GM06990 (cell line): ENCODE measurements around the gene GCLC.

Source experiments
- DNase-seq: peaks from one replicate; pipeline ENCODE4 v3.0.0-alpha.2; 2011; ENCODE audit not compliant: insufficient read length; ENCODE audit errors: extremely low read depth
- H3K27me3 ChIP-seq: replicated peaks from 2 replicates; pipeline ENCODE4 v1.6.0; 2011; ENCODE audit warnings: low read length; ENCODE audit not compliant: control insufficient read depth, insufficient read depth
- H3K36me3 ChIP-seq: 2 replicates; pipeline ENCODE4 v1.5.1; 2011; ENCODE audit warnings: low read length; ENCODE audit not compliant: control insufficient read depth, insufficient read depth
- H3K4me3 ChIP-seq: replicated peaks from 2 replicates; pipeline ENCODE4 v1.5.1; 2011; ENCODE audit warnings: low read depth, mild to moderate bottlenecking, control low read depth, low read length
- CTCF ChIP-seq: IDR thresholded peaks from 2 replicates; pipeline ENCODE4 v1.5.1; 2011; ENCODE audit warnings: low read length, control low read depth, mild to moderate bottlenecking, inconsistent platforms; ENCODE audit not compliant: insufficient read depth, poor library complexity, severe bottlenecking

Gene GCLC

GRCh38 chr6:53503060-53503459 is 41.8 kb downstream of the GCLC start:
- H3K36me3 ChIP-seq: peaks cover 4% of the 10 kb centered on the region
- no peak for DNase-seq
- TF ChIP-seq CTCF: no peak

GRCh38 chr6:53501432-53501831 is 43.5 kb downstream of the GCLC start:
- no peaks in the 10 kb centered on the region for H3K27me3 ChIP-seq
- no peak for DNase-seq
- peaks cover 4% of the 10 kb centered on the region for H3K36me3 ChIP-seq
- H3K4me3 ChIP-seq: no peak overlapping the region
- TF ChIP-seq CTCF: no peak

More at GRCh38 chr6:53503060-53503459, 41.8 kb downstream of the GCLC start:
- no peaks in the 10 kb centered on the region for H3K27me3 ChIP-seq
- no peak overlapping the region for H3K4me3 ChIP-seq

DNA sequence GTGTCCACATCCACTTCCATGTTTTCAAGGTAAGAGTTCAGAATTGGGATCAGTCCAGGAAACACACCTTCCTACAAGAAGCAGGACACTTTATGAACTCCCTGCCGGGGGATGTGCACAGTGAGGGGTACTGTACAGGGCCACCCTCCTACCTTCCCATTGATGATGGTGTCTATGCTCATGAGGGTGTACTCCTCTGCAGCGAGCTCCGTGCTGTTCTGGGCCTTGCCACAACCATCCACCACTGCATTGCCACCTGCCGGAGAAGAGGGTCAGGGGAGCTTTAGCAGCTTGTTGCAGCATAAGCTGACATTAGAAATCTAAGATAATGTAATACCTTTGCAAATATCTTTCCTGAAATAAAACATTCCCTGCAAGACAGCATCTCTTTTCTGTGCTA is 44.8 kb downstream of the GCLC start:
- DNase-seq: no peak
- no peak for TF ChIP-seq CTCF
- Histone ChIP-seq H3K36me3 (peaks cover 4% of the 10 kb centered on the region), H3K4me3 (no peak overlapping the region), H3K27me3 (no peaks in the 10 kb centered on the region)

DNA sequence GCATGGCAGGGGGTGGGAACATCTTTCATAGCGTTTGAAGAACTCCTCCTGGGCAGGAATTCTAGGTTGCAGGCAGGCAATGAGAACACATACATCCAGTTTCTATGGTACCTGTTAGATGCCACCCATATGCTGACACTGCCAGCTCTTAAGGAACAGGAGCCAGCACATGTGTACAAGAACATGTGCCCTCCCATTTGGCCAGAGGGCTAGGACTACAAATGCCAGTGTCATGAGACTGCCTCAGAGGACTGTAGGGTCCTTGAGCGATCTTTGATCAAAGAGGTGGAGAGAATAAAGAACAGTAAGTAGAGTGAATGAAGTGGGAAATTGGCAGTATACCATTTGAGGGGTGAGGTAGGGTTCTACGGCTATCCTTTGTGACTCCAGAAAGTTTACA is 45.8 kb downstream of the GCLC start:
- no peak for TF ChIP-seq CTCF
- H3K4me3 ChIP-seq: no peak overlapping the region
- no peaks in the 10 kb centered on the region; the same call in 1 of the 2 replicates for H3K36me3 ChIP-seq
- no peak for DNase-seq
- no peaks in the 10 kb centered on the region for H3K27me3 ChIP-seq

DNA sequence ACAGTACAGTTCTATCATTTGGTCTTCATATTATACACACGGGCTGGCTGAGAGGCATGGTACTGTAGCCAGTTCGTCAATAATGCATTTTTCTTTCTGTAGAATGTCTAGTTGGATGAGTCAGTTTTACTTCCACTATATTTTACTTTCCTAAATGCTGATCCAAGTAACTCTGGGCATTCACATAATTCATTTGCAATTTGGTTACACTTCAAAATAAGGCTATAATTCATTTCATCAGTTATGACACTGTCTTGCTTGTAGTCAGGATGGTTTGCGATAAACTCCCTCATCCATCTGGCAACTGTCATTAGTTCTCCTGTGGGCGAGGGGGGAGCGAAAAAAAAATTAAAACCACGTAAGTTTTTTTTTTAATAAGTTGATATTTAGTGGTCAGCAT is 46.3 kb downstream of the GCLC start:
- H3K4me3 ChIP-seq: no peak overlapping the region
- DNase-seq: no peak
- no peaks in the 10 kb centered on the region; the same call in 1 of the 2 replicates for H3K36me3 ChIP-seq
- H3K27me3 ChIP-seq: no peaks in the 10 kb centered on the region
- no peak for TF ChIP-seq CTCF

GRCh38 chr6:53497905-53498304 is 47.0 kb downstream of the GCLC start:
- no peaks in the 10 kb centered on the region for H3K36me3 ChIP-seq
- TF ChIP-seq CTCF: no peak
- no peak for DNase-seq
- no peak overlapping the region for H3K4me3 ChIP-seq
- H3K27me3 ChIP-seq: no peaks in the 10 kb centered on the region
